Omental fat pad (tissue), 4 donors: ENCODE data around the gene SORCS3. TPM values are rescaled to one million over a fixed set of nuclear protein-coding genes. Genes with fewer than 3 reads are reported as not detected.

Source experiments
- ATAC-seq: fragments of 150-250 bp; one replicate; pipeline ENCODE4 v1.9.1; 2016; ENCODE audit warnings: mild to moderate bottlenecking, moderate library complexity; ENCODE audit not compliant: low FRiP score
- DNase-seq: peaks from one replicate; pipeline ENCODE4 v3.0.0-alpha.2; 2019; ENCODE audit warnings: low spot score
- CTCF ChIP-seq, 3 donors: fragments of 450-650 bp; IDR thresholded peaks; one replicate each; pipeline ENCODE4 v1.5.1; 2016 to 2017; ENCODE audit warnings: antibody characterized with exemption in 3 of 3, mild to moderate bottlenecking in 3 of 3, moderate library complexity in 2 of 3
- total RNA-seq, 4 donors: library from RNA; depleted of rRNA; stranded (reverse); fragments of >200 nt; gene quantifications; one replicate each; pipeline ENCODE4 v1.1.0, GENCODE V29; 2016

Gene SORCS3
- total RNA-seq, 4 donors from 2014 or later, result not detected

DNA sequence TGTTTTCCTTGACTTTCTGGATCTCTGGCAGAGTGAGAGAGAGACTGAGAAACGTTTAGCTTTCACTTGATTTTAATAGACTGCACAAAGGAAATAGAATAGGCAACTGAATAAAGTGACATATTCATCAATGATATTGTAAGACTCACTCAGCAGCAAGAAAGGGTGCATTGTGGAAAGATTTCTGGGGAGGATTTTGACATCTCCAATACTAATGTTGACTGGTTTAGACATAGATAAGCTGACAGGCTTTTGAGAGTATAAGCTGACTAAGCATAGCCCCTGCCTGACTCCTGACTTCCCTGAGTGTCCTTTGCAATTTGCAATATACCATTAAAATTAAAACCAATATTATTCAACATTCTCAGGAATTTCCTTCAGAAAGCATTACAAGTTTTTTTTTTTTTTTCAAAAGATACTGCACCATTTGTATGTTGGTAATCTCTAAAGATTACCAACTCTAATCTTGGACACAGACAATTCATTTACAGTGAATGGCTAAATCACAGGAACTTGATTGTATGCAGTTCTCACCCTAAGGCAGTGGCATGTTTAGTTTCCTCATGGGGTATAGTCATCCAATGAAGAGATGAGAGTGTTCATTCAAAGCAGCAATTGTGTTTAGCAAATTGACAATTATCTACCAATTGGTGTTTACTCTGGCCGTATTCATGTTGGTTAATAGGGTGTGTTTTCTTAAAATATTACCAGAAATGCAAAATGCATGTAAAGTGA, 325.6 kb downstream of the SORCS3 start:
- DNase-seq (no peak), ATAC-seq (no peak)
- TF ChIP-seq CTCF (IDR thresholded peaks at IDR 0.05), result no peak

GRCh38 chr10:104980368-104980767, 339.3 kb downstream of the SORCS3 start:
- ATAC-seq (no peak), DNase-seq (no peak)
- no peak for TF ChIP-seq CTCF (IDR thresholded peaks at IDR 0.05)

- TF ChIP-seq CTCF (IDR thresholded peaks at IDR 0.05), result no peak
- DNase-seq (no peak), ATAC-seq (no peak)
Measured at GRCh38 chr10:104981995-104982394, 340.9 kb downstream of the SORCS3 start.

- DNase-seq (no peak), ATAC-seq (no peak)
- no peak for TF ChIP-seq CTCF (IDR thresholded peaks at IDR 0.05)
Measured at GRCh38 chr10:104988686-104989085, 347.6 kb downstream of the SORCS3 start.

- TF ChIP-seq CTCF (IDR thresholded peaks at IDR 0.05), result no peak
- ATAC-seq (no peak), DNase-seq (no peak)
Measured at GRCh38 chr10:104989880-104990279, 348.8 kb downstream of the SORCS3 start.

- ATAC-seq, result no peak
- DNase-seq, result no peak
- no peak for TF ChIP-seq CTCF (IDR thresholded peaks at IDR 0.05)
Measured at GRCh38 chr10:104993085-104993484, 352.0 kb downstream of the SORCS3 start.

DNA sequence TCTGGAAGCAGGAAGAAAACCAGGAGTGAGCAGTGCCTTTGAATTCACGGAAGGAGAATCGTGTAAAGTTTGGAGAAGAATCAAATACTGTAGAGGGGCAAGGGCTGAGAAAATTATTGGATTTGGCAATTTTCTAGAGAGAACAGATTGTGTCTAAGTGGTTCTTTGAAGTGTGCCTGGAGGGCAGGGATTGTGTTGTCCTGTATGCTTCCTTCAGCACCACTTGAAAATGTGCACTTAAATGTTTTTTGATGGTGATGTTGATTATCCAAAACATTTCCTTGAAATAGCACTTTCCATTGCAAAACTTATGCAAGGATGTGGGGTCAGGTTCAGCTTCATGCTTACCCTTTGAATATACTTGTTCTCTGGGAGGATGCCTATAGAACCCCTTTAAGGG, 360.2 kb downstream of the SORCS3 start:
- DNase-seq, result no peak
- no peak for TF ChIP-seq CTCF (IDR thresholded peaks at IDR 0.05)
- ATAC-seq, result no peak
